Gastroesophageal sphincter (tissue), 3 donors: ENCODE results near the gene GUCY1A2.

Experiments used
- POLR2A ChIP-seq, 2 donors: fragments of 450-650 bp; IDR thresholded peaks; one replicate each; pipeline ENCODE4 v1.6.1; 2017; ENCODE audit warnings: antibody characterized with exemption in 2 of 2, mild to moderate bottlenecking in 2 of 2, moderate library complexity in 1 of 2
- TF ChIP-seq, protein P1 (sequence below), 4 experiments: fragments of 200-600 bp in 2 of 4; fragments of 450-650 bp in 2 of 4; sonication (generic) in 1 of 4; IDR thresholded peaks; one replicate each; pipeline ENCODE4 v1.5.1; 2017 to 2019; ENCODE audit warnings: antibody characterized with exemption in 4 of 4, mild to moderate bottlenecking in 2 of 4, moderate library complexity in 2 of 4

DNA sequence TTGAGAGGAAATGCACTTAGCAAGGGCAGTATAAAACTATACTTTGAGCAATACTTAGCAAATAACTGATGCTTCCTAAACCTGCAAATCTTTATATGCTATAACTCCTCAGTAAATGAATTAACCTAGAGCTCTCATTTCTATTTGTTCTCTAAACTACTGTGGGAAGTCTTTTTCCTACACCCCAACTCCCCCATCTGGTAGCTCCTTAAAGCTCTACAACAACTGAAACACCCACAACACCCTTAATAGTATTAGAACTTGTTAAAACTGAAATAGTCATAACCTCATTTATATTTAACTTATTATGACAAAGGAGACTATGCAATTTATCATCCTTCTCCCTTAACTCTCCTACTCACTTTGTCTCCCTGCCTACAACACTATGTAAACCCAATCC, 43.4 kb downstream of the GUCY1A2 start:
- TF ChIP-seq POLR2A (IDR thresholded peaks at IDR 0.05), result no peak
- TF ChIP-seq, protein P1, sequence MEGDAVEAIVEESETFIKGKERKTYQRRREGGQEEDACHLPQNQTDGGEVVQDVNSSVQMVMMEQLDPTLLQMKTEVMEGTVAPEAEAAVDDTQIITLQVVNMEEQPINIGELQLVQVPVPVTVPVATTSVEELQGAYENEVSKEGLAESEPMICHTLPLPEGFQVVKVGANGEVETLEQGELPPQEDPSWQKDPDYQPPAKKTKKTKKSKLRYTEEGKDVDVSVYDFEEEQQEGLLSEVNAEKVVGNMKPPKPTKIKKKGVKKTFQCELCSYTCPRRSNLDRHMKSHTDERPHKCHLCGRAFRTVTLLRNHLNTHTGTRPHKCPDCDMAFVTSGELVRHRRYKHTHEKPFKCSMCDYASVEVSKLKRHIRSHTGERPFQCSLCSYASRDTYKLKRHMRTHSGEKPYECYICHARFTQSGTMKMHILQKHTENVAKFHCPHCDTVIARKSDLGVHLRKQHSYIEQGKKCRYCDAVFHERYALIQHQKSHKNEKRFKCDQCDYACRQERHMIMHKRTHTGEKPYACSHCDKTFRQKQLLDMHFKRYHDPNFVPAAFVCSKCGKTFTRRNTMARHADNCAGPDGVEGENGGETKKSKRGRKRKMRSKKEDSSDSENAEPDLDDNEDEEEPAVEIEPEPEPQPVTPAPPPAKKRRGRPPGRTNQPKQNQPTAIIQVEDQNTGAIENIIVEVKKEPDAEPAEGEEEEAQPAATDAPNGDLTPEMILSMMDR (IDR thresholded peaks at IDR 0.05), result no peak
